GM21526 (cell line): ENCODE data around the gene SEMA4B.

ENCODE experiments used
- ATAC-seq: cut with Tn5 transposase; IDR thresholded peaks from one replicate; pipeline ENCODE4 v1.9.1; 2021; ENCODE audit warnings: moderate library complexity; ENCODE audit not compliant: unreplicated experiment, low FRiP score

Gene SEMA4B

GRCh38 chr15:90223441-90224165 lies 22.5 kb downstream of the SEMA4B start:
- ATAC-seq, result no peak

GRCh38 chr15:90225047-90225446 lies 23.9 kb downstream of the SEMA4B start:
- ATAC-seq, result no peak

DNA sequence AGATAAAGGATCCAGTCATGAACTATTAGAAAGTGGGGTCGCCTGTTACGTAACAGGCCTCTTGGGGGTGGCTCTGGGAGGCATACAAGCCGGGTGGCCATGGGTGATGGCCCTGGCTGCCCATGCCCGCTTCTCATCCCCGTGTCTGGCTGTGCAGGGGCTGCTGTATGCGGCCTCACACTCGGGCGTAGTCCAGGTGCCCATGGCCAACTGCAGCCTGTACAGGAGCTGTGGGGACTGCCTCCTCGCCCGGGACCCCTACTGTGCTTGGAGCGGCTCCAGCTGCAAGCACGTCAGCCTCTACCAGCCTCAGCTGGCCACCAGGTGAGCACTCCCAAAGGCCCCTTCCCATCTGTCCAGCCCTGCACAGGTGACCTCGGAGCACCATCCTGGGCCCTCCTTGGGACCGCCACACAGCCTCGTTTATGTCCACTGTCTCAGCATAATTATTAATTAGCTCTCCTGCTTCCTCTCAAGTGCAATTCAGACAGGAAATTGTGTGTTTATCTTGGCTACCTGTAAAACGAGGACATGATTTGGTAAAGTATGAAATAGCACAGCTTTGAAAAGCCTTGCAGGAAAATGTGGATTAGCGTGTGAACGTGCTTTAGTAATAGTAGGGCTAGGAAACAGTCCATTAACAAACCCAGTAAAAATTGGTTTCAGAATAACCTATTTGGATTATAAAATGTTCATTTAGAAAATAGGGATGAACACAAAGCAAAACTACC lies 24.5 kb downstream of the SEMA4B start:
- no peak for ATAC-seq

GRCh38 chr15:90227336-90227735 lies 26.2 kb downstream of the SEMA4B start:
- ATAC-seq, result no peak

GRCh38 chr15:90227816-90228772 lies 27.0 kb downstream of the SEMA4B start:
- no peak for ATAC-seq

GRCh38 chr15:90228960-90229359 lies 27.8 kb downstream of the SEMA4B start:
- no peak for ATAC-seq

DNA sequence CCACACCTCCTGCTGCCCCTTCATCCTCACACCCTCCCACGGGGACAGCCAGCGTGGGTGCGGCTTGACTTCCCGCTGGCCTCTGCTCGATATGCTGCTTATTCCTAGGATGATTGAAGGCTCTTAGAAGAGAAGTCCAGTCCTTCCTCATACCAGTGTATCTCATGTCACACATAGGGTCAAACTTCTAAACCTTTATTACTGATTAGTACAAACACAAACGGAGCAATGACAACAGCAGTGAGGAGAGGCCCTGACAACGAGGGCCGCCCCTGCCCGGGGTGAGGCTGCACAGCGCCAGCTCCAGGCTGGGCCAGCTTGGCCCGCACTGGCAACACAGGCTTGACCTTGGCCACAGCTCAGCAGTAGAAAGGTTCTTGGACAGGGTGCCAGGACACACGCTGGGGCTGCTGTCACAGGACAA lies 29.0 kb downstream of the SEMA4B start:
- no peak for ATAC-seq

DNA sequence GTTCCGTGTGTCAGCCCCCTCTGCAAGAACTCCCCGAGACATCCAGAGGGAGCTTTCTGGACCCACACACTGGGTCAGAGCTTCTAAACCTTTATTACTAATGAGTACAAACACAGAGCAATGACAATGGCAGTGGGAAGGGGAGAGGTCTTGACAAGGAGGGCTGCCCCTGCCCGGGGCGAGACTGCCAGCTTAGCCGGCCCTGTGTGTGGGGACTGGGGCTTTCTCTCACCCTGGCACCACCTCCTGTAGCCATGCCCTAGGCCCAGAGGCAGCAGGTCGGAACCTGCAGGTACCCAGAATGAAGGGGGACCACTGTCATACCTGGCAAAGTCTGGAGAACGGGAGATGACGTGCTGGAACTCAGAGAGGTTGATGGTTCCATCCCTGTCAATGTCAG lies 29.5 kb downstream of the SEMA4B start:
- ATAC-seq, result no peak

GRCh38 chr15:90231028-90232017 lies 30.2 kb downstream of the SEMA4B start:
- ATAC-seq, result no peak

- ATAC-seq, result no peak
Measured at GRCh38 chr15:90232196-90232595, 31.1 kb downstream of the SEMA4B start.

- ATAC-seq, result no peak
Measured at GRCh38 chr15:90232941-90233386, 31.8 kb downstream of the SEMA4B start.

- ATAC-seq, result peak; percentile 69
Measured at GRCh38 chr15:90233387-90234095, 32.4 kb downstream of the SEMA4B start, which contains the start of gene CIB1. TSS of gene CIB1 (minus strand) at chr15:90233941. CDS start at chr15:90233885, 56 bp downstream.

- peak; percentile 46 for ATAC-seq
Measured at GRCh38 chr15:90234096-90234988, 33.2 kb downstream of the SEMA4B start, which contains the start of gene GDPGP1. TSS of gene GDPGP1 (plus strand) at chr15:90234209. CDS start at chr15:90240909, 6,700 bp downstream.

DNA sequence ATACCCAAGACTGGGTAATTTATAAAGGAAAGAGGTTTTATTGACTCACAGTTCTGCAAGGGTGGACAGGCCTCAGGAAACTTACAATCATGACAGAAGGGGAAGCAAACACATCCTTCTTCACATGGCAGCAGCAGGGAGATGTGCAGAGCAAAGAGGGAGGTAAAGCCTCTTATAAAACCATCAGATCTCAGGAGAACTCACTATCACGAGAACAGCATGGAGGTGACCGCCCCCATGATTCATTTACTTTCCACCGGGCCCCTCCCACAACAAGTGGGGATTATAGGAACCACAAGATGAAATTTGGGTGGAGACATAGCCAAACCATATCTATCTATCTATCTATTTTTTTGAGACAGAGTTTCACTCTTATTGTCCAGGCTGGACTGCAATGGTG lies 38.2 kb downstream of the SEMA4B start:
- no peak for ATAC-seq

DNA sequence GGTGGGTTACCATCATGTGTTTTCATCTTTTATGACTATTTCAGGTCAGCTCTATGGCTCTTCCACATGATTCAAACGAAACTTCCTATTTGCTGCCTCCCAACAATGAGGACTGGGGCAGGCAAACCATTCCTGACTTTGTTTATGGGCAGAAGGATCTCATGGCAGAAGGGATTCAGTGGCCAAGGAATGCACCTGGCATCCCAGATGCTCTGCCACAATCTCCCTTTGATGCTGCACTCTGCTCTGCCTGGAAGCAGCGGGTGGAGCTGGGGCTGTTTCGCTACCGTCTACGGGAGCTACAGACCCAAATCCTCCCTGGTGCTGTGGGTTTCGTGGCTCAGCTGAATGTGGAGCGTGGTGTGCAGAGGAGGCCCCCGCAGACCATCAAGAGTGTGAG lies 39.7 kb downstream of the SEMA4B start:
- no peak for ATAC-seq

DNA sequence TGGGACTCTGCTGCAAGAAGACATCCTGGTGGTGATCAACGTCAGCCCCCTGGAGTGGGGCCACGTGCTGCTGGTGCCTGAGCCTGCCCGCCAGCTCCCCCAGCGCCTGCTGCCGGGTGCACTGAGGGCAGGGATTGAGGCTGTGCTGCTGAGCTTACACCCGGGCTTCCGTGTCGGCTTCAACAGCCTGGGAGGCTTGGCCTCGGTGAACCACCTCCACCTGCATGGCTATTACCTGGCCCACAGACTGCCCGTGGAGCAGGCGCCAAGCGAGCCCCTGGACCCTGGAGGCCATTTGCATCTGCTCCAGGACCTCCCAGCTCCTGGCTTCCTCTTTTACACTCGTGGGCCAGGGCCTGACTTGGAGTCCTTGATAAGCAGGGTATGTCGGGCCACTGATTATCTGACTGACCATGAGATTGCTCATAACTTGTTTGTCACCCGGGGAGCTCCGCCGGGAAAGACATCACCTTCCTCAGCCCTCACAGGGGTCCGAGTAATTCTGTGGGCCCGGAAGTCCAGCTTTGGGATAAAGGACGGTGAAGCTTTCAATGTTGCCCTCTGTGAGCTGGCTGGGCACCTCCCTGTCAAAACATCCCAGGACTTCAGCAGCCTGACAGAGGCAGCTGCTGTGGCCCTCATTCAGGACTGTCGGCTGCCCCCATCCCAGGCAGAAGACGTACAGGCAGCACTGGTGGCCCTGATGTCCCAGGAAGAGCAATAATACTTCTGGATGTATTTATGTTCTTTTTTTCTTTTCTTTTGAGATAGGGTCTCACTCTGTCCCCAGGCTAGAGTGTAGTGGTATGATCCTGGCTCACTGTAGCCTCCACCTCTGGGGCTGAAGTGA lies 40.4 kb downstream of the SEMA4B start:
- ATAC-seq, result no peak
